ENCODE results near the gene EIF4E2.

DNA sequence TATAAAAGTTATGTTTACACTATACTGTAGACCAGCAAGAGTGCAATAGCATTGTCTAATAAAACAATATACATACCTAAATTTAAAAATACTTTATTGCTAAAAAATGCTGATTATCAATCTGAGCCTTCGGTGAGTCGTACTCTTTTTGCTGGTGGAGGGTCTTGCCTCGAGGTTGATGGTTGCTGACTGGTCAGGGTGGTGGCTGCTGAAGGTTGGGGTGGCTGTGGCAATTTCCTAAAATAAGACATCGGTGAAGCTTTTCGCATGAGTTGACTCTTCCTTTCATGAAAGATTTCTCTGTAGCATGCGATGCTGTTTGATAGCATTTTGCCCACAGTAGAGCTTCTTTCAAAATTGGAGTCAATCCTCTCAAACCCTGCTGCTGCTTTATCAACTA is 2.5 kb upstream of the EIF4E2 start:
- TF ChIP-seq, protein P1, sequence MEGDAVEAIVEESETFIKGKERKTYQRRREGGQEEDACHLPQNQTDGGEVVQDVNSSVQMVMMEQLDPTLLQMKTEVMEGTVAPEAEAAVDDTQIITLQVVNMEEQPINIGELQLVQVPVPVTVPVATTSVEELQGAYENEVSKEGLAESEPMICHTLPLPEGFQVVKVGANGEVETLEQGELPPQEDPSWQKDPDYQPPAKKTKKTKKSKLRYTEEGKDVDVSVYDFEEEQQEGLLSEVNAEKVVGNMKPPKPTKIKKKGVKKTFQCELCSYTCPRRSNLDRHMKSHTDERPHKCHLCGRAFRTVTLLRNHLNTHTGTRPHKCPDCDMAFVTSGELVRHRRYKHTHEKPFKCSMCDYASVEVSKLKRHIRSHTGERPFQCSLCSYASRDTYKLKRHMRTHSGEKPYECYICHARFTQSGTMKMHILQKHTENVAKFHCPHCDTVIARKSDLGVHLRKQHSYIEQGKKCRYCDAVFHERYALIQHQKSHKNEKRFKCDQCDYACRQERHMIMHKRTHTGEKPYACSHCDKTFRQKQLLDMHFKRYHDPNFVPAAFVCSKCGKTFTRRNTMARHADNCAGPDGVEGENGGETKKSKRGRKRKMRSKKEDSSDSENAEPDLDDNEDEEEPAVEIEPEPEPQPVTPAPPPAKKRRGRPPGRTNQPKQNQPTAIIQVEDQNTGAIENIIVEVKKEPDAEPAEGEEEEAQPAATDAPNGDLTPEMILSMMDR (IDR thresholded peaks at IDR 0.05; ENCODE audit: borderline replicate concordance, extremely low read depth, low read length, poor library complexity, severe bottlenecking): no peak
- TF ChIP-seq EZH2 (IDR thresholded peaks at IDR 0.05; ENCODE audit: borderline replicate concordance, low read depth, low read length, severe bottlenecking): no peak
